ENCODE data around the gene EXOC6B.

DNA sequence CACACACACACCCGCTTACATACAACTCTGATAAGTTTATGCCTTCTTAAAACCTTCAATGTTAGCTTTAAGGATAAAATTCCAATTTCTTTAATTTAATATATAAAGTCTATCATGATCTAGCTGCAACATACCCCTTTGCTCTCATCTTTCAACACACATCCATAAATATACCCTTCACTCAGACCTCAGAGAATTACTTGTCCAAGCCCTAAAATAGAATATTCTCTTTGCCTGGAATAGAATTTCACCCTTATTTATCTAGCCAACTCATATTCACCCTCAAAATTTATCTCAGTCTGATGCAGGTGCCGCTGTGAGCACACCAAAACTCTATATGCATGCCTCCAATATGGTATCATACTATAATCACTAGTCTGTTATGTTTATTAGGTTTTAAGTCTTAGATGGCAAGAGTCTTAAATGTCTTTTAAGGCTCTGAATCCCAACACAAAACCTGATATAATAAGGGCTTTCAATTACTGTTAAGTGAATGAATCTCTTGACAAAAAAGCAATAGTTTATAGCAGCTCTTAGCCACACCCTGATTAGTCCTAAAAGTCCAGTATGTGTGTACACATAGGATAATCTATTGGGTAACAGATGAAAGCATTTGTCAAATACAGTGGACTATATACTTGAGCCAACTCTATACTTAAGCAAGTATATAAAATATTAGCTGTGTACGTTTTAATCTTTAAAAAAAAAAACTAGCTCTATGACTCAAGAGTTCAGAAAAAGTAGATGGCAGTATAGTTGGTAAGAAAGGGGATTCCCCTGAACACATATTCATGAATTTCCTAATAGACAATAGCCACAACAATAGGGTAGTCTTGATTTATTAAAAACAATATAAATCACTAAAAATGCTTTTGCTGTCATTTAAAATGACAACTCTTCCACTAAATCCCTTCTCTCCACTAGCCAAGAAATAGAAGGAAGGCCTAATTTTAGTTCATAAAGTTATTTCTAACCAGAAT is 144.5 kb downstream of the EXOC6B start:
- TF ChIP-seq POLR2A (IDR thresholded peaks at IDR 0.05): no peak
- TF ChIP-seq, protein P1, sequence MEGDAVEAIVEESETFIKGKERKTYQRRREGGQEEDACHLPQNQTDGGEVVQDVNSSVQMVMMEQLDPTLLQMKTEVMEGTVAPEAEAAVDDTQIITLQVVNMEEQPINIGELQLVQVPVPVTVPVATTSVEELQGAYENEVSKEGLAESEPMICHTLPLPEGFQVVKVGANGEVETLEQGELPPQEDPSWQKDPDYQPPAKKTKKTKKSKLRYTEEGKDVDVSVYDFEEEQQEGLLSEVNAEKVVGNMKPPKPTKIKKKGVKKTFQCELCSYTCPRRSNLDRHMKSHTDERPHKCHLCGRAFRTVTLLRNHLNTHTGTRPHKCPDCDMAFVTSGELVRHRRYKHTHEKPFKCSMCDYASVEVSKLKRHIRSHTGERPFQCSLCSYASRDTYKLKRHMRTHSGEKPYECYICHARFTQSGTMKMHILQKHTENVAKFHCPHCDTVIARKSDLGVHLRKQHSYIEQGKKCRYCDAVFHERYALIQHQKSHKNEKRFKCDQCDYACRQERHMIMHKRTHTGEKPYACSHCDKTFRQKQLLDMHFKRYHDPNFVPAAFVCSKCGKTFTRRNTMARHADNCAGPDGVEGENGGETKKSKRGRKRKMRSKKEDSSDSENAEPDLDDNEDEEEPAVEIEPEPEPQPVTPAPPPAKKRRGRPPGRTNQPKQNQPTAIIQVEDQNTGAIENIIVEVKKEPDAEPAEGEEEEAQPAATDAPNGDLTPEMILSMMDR (IDR thresholded peaks at IDR 0.05): no peak

Measured in esophagus squamous epithelium (tissue), 4 donors.